Astrocyte of the spinal cord (primary cell): ENCODE results near the gene ADAMTSL1.
"Not testable (repeated sequence)": the region's sequence is repeated elsewhere in the genome, so short reads cannot be mapped to it uniquely, and the experiment has no call there.

Experiments
- DNase-seq: peaks from one replicate; pipeline ENCODE4 v3.0.0; 2011; ENCODE audit warnings: low read depth, low spot score
- H3K4me3 ChIP-seq: 2 replicates; pipeline ENCODE4 v1.5.1; 2011; ENCODE audit warnings: low read depth, mild to moderate bottlenecking, low read length, moderate library complexity
- in situ Hi-C: cut with HindIII; loops from 2 replicates; pipeline ENCODE4 v1.10.0; 2017; ENCODE audit warnings: low sequenced_read_pairs
- TF ChIP-seq, protein P1 (sequence below): IDR thresholded peaks from 2 replicates; pipeline ENCODE4 v1.5.1; 2012; ENCODE audit warnings: low read depth, mild to moderate bottlenecking, low read length, inconsistent platforms

The ADAMTSL1 gene

DNA sequence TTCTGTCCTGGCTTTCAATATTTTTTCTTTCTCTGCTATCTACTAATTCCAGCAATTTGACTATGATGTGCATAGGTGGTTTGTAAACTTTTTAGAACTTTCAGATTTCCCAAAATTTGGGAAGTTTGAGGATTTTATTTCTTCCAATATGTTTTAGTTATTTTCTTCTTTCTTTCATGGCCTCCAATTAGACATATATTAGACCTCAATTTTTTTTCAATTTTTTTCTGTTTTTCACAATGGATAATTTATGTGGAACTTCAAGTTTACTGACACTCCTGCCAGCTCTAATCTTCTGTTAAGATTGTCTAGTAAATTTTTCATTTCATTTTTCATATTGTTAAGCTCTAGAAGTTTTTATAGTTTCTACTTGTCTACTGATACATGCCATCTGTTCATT, 395.8 kb downstream of the ADAMTSL1 start:
- in situ Hi-C loops: no loop called here
- no peak overlapping the region for H3K4me3 ChIP-seq
- TF ChIP-seq, protein P1, sequence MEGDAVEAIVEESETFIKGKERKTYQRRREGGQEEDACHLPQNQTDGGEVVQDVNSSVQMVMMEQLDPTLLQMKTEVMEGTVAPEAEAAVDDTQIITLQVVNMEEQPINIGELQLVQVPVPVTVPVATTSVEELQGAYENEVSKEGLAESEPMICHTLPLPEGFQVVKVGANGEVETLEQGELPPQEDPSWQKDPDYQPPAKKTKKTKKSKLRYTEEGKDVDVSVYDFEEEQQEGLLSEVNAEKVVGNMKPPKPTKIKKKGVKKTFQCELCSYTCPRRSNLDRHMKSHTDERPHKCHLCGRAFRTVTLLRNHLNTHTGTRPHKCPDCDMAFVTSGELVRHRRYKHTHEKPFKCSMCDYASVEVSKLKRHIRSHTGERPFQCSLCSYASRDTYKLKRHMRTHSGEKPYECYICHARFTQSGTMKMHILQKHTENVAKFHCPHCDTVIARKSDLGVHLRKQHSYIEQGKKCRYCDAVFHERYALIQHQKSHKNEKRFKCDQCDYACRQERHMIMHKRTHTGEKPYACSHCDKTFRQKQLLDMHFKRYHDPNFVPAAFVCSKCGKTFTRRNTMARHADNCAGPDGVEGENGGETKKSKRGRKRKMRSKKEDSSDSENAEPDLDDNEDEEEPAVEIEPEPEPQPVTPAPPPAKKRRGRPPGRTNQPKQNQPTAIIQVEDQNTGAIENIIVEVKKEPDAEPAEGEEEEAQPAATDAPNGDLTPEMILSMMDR: no peak
- DNase-seq: no peak

DNA sequence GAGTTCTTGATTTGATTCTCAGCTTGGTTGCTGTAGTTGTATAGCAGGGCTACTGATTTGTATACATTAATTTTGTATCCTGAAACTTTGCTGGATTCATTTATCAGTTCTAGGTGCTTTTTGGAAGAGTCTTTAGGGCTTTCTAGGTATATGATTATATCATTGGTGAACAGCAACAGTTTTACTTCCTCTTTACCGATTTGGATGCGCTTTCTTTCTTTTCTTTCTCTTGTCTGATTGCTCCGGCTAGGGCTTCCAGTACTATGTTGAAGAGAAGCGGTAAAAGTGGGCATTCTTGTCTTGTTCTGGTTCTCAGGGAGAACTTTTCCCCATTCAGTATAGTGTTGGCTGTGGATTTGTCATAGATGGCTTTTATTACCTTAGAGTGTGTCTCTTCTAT, 400.1 kb downstream of the ADAMTSL1 start:
- TF ChIP-seq, protein P1: no peak
- DNase-seq: no peak
- no peak overlapping the region for H3K4me3 ChIP-seq
- in situ Hi-C loops: no loop called here

DNA sequence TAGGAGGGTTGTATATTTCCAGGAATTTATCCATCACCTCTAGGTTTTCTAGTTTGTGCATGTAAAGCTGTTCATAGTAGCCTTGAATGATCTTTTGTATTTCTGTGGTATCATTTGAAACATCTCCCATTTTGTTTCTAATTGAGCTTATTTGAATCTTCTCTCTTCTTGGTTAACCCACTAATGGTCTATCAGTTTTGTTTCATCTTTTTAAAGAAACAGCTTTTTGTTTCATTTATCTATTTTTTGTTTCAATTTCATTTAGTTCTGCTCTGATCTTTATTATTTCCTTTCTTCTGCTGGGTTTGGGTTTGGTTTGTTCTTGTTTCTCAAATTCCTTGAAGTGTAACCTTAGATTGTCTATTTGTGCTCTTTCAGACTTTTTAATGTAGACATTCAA, 401.0 kb downstream of the ADAMTSL1 start:
- in situ Hi-C loops, DNase-seq, H3K4me3 ChIP-seq: not testable (repeated sequence)

DNA sequence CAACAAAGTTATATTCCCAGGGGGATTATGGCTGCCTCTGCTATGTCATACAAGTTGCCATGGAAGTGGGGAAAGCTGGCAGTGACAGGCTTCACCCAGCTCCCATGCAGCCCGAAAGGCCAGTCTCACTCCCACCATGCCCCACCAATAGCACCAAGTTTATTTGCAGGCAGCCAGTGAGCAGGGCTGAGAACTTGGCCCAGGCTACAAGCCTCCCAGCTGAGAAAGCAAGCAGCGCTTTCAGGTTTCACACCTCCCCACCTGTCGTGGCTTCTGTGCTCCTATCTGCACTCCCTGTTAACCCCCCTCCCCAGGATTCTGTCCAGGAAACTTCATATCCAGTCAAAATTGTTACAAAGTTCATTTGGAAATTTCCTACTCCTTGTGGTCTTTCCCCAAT, 404.0 kb downstream of the ADAMTSL1 start:
- TF ChIP-seq, protein P1: no peak
- no peak overlapping the region for H3K4me3 ChIP-seq

DNA sequence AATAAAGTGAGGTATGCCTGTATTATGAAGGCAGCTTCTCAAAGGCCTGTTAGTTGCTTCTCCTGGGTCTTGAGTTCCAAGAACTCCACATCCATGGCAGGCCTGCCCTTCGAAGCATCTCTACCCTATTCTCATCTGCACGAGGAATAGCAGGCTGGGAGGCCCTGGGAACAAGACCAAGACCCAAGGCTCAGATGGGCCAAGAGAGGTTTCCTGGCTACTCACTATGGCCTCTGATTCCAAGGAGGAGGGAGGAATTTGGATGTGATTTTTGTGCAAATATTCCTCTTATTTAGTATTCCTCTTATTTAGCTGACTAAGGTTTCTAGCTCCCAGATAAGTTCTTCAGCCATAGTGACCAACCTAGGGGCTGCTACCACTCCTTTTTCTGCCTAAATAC, 407.8 kb downstream of the ADAMTSL1 start:
- H3K4me3 ChIP-seq: no peak overlapping the region
- no peak for DNase-seq
- TF ChIP-seq, protein P1: no peak
- in situ Hi-C loops: no loop called here

More for the DNA sequence above, 404.0 kb downstream of the ADAMTSL1 start:
- no peak for DNase-seq
- in situ Hi-C loops: no loop called here

DNA sequence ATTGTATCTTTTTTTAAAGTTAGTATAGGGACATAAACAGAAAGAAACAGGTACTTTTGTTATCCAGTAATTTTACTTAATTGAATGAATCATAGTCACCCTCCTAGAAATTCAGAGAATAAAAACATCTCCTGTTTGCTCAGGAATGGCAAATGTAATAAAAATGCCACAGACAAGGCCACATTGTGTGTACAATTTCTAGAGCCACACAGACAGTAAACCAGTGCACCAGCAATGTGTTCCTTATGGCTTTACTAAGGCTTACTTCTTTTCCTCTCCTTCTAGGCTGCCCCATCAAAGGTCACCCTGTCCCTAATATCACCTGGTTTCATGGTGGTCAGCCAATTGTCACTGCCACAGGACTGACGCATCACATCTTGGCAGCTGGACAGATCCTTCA, 413.6 kb downstream of the ADAMTSL1 start:
- no peak overlapping the region for H3K4me3 ChIP-seq
- TF ChIP-seq, protein P1: no peak
- in situ Hi-C loops: no loop called here
- DNase-seq: no peak

DNA sequence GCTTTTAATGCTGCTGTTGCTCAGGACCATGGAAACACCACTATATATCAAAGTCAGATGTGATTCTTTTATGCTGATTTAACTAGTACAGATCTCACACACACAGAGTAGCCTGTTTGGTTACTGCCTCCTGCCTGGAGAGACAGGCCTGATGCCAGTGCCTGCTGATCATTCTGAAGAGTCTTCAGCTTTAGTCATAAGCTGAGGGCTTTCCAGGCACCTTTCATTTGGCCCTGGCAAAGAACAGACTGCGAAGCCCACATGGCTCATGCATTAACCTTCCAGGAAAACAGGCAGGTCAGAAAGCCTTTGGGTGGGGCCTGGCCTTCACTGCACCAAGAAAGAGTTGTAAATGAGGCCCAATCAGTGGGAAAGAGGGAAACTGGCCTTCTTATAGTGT, 414.3 kb downstream of the ADAMTSL1 start:
- H3K4me3 ChIP-seq: no peak overlapping the region
- TF ChIP-seq, protein P1: no peak
- peak; percentile 40 for DNase-seq
- in situ Hi-C loops: no loop called here
